HG03571 (cell line): ENCODE data around the gene D2HGDH.
"Not testable (repeated sequence)": the region's sequence is repeated elsewhere in the genome, so short reads cannot be mapped to it uniquely, and the experiment has no call there.

Experiments used
- ATAC-seq: cut with Tn5 transposase; IDR thresholded peaks from one replicate; pipeline ENCODE4 v1.9.1; 2021; ENCODE audit not compliant: unreplicated experiment

Gene D2HGDH

DNA sequence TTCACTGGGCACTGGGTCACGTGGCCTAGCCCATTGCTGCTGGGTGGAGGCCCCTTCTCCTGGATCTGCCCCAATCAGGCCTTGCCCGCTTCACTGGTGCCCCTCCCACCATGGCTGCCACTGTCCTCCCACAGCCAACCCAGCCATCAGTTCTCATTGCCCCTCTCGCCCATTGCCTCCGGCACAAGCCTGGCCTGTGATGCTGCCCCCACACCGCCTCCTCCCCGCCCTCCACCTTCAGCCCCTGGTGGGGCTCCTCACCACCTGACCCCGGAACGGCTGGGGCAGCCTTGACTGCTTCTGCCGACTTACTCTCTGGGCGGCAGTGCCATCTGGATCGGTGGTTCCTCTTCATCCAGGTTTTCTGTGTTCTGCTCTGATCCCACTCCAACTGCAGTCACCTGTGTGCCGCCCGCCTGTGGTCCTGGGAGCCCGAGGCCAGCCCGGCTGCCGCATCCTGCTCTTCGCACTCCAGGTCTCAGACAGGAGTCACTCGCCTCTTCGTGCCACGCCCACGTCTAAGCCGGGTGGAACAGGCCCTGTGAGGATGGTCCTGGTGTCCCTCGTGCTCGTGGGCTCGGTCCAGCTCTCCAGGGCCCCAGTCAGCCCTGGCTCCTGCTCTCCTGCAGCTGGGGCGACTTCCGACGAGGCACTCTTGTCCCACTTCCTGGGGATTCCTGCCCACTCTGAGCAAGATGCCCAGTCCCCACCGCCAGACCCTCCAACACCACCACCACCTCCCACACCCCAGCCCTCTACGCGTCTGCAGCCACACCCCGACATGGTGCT, 14.2 kb downstream of the D2HGDH start:
- no peak for ATAC-seq

DNA sequence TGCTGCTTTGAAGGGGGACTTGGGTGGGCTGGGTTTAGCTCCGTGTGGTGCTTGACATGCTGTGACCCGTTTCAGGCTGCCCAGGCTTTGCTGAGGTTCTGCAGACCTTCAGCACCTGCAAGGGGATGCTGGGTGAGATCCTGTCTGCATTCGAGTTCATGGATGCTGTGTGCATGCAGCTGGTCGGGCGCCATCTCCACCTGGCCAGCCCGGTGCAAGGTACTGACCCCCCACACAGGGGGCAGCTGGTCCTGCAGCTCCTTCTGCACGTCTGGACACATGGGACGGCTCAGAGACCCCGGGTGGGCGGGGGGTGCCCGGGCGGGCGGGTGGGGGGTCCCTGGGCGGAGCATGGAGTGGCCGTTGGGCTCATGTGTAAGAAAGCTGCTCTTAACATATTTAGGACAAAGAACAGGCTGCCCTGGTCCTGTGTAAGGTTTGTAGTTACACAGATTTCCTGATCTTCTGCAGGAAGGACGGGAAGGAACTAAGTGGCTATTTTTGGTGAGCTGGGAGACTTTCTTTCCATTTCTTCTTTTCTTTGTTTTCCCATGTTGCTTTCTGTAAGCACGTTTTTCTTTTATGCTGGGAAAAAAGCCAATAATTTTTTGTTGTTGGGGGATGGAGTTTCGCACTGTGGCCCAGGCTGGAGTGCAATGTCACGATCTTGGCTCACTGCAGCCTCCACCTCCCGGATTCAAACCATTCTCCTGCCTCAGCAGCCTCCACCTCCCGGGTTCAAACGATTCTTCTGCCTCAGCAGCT, 15.8 kb downstream of the D2HGDH start:
- ATAC-seq: no peak

DNA sequence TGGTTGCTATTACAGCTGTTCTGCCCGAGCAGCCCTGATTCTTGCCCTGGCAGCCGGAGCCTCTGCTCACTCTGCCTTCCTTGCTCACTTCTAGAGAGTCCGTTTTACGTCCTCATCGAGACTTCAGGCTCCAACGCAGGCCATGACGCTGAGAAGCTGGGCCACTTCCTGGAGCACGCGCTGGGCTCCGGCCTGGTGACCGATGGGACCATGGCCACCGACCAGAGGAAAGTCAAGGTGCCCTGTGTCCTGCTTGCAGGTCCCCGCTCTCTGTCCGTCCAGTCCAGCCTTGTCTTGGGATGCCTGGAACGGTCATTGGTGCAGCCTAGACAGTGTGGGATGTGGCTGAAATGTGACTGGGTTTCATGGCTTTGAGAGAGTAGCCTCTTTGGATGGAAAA, 16.7 kb downstream of the D2HGDH start:
- ATAC-seq: no peak

DNA sequence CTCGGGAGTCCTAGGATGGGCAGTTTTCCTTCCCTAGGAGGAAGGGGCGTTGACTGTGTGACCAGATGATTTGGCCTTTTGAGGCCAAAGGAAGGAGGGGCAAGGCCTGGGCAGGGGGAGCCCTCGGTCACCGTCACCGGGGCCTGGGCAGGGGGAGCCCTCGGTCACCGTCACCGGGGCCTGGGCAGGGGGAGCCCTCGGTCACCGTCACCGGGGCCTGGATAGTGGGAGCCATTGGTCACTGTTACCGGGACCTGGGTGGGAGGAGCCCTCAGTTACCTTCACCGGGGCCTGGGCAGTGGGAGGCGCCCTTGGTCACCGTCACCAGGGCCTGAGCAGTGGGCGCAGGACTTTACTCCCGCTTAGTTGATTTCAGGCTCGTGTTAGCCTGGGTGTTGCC, 17.3 kb downstream of the D2HGDH start:
- no peak for ATAC-seq

DNA sequence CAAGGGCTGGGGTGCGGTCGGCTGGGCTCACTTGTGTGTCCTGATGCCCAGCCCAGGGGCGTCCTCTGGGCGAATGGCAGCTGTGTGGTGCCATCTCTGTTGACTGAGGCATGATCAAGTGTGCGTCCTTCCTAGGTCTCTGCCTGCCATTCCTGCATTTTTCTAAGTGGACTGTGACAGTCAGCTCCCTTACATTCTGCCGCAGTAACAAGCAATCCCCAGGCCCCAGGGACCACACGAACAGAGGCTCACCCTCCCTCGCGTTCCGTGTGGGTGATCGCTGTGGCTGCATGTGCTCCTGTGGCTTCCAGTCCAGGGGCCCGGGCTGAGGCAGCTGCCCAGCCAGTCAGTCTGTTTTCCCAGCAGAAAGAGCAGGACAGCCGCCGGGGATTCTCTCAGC, 17.8 kb downstream of the D2HGDH start:
- ATAC-seq: no peak

DNA sequence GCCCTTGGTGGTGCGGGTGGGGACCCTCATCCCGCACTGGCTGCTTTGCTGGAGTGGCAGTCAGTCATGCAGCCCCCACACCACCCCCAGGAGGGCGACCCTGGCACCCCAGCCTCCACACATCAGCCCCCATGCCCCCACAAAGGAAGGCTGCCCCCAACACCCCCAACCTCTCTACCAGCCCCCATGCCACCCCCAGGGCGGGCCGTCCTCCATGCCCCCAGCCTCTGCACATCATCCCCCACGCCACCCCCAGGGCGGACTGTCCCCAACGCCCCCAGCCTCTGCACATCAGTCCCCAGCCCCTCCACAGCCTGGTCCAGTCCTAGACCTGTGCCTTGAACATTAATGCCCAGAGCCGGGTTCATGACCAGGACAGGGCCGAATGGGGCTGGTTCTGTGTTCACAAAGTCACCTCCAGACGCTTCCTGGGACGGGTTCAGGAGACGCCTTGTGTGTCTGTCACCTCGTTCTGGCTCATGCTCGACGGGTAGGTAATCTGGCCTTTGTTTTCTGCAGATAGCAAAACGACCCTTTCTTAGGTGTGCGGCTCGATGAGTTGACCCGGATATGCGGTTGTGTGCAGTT, 18.4 kb downstream of the D2HGDH start:
- ATAC-seq: no peak

DNA sequence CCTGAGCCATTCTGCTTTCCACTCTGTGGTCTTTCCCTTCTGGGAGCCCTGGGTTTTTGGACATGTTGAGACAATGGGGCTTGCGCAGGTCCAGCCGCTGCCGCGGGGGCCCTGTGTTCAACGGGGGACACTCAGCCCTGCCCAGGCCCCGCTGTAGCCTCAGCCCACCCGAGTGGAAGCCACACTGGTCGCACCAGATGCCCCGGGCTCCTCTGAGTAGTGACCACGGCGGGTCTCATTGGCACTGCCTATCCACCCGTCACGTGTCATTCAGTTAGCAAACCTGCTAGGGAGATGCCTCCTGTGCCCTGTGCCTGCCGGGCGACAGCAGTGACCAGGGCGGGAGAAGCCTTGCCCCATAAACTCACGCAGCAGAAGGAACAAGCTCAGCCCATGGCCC, 19.1 kb downstream of the D2HGDH start:
- no peak for ATAC-seq

DNA sequence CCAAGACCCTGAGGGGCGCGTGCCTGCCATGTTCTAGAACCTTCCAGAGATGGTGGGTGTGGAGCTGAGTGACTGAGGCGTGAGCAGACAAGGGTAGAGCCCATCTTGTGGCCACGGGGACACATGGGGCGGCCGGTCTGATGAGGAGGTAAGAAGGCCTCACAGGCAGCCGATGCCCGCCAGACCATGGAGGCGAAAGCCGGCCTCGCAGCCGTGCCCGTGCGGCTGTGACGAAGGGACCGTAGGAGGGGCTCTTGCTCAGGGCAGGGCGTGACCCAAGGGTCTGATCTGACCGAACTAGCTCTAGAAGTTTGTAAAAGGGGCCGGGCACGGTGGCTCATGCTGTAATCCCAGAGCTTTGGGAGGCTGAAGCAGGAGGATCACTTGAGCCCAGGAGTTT, 19.6 kb downstream of the D2HGDH start:
- ATAC-seq: no peak

DNA sequence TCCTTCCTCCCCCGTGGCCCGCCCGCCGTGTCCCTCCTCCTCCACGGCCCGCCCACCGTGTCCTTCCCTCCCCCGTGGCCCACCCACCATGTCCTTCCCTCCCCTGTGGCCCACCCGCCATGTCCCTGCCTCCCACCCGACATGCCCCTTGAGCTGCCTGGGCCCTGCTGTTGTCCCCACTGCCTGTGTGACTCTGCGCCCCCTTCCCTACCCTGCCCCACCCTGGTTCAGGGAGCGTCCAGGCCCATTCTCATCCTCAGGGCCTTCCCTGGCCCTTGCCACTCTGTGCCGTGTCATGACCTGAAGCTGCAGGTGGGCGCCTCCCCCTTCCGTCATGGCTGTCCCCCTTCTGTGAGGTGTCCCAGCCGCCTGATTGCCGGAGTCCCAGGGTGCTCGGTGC, 20.7 kb downstream of the D2HGDH start:
- no peak for ATAC-seq

DNA sequence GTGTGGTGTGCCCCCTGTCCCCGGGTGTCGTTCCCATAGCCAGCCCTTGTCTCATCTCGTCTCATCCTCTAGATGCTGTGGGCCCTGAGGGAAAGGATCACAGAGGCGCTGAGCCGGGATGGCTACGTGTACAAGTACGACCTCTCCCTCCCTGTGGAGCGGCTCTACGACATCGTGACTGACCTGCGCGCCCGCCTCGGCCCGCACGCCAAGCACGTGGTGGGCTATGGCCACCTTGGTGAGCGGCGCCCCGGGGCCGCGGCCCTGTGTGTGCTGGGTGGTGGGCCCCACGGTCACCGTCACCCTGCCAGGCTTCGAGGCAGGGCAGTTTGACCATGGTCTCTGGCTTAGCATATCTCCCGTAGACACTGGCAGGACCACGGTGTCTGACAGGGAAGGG, 21.3 kb downstream of the D2HGDH start:
- ATAC-seq: no peak

DNA sequence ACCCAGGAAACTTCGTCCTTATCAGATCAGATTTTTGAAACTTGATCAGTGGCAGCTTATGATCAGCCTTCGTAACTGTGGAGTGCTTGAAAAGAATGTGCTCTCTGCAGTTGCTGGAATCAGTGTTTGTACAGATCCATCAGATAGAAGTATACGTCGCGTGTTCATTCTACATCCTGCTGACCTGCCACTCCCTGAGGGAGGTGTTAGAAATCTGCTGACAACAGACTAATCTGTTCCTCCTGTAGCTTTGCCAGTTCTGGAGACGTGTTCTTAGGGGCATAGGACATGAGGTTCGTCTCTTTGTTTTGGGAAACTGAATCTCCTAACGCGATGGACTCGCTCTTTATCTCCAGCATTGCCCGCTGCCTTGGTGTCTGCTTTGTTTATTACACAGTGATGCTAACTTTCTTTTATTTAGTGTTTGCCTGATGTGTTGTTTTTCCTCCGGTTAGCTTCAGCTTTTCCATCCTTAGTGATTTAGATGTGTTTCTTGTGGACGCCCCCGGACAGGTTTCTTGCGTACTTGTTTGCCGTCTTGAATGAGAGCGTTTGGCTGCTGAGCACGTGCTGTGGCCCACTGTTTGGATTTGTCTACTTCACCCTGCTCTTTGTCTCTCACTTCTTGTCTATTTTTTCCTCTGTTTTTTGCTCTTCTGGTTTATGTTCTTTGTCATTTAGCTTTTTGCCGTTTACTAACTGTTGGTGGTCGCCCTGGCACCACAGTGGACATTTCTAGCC, 24.8 kb downstream of the D2HGDH start:
- no peak for ATAC-seq

DNA sequence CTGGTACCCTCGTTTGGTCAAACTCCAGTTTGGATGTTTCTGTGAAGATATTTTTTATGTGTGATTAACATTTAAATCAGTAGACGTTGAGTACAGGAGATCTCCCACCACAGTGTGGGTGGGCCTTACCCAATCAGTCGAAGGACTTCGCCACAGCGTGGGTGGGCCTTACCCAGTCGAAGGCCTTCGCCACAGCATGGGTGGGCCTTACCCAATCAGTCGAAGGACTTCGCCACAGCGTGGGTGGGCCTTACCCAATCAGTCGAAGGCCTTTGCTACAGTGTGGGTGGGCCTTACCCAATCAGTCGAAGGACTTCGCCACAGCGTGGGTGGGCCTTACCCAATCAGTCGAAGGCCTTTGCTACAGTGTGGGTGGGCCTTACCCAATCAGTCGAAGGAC, 25.5 kb downstream of the D2HGDH start:
- not testable (repeated sequence) for ATAC-seq

DNA sequence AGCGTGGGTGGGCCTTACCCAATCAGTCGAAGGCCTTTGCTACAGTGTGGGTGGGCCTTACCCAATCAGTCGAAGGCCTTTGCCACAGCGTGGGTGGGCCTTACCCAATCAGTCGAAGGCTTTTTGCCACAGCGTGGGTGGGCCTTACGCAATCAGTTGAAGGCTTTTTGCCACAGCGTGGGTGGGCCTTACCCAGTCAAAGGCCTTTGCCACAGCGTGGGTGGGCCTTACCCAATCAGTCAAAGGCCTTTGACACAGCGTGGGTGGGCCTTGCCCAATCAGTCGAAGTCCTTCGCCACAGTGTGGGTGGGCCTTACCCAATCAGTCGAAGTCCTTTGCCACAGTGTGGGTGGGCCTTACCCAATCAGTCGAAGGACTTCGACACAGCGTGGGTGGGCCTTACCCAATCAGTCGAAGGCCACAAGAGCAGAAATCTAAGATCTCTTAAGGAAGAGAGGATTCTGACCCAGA, 25.9 kb downstream of the D2HGDH start:
- ATAC-seq: no peak

DNA sequence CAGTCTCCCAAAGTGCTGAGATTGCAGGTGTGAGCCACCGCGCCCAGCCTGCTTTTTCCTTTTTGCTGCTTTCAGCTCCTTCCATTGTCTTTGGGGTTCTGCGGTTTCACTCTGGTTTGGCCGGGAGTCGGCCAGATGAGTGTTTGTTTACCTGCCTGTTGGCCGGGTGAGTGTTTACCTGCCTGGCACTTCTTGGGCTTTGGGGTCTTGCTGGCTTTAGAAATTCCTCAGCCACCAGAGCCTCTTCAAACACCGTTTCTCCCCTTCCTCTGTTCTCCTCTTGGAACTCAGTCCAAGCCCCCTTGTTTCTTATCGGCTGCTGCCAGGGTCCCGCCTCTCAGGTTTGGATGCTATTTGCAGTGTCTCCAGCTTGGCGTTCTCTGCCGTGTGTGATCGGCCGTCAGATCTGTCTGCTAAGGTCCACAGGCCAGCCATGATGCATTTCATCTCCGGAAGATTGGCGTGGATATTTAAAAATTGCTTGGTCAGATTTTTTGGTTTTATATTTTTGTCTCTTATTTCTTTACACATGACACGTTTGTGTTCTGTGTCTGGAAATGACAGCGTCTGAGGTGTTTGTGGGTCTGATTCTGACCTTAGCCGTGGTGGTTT, 28.0 kb downstream of the D2HGDH start:
- no peak for ATAC-seq

DNA sequence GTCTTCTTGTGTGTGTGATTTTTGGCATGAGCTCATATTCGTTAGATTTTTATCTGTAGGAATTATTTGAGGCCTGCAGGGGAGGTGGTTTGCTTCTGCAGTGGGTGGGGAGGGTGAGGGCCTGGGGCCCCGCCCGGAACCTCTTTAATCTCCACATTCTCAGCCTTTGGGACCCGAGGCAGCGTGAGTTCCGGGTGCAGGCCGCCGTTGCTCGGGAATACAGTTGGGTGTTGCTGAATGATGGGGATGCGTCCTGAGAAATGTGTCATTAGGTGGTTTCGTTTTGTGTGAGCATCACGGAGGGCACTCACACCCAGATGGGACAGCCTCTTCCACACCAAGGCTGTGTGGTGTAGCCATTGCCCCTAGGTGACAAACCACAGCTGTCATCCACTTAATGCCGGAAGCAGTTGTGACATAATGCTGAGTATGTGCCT, 28.5 kb downstream of the D2HGDH start:
- ATAC-seq: no peak

DNA sequence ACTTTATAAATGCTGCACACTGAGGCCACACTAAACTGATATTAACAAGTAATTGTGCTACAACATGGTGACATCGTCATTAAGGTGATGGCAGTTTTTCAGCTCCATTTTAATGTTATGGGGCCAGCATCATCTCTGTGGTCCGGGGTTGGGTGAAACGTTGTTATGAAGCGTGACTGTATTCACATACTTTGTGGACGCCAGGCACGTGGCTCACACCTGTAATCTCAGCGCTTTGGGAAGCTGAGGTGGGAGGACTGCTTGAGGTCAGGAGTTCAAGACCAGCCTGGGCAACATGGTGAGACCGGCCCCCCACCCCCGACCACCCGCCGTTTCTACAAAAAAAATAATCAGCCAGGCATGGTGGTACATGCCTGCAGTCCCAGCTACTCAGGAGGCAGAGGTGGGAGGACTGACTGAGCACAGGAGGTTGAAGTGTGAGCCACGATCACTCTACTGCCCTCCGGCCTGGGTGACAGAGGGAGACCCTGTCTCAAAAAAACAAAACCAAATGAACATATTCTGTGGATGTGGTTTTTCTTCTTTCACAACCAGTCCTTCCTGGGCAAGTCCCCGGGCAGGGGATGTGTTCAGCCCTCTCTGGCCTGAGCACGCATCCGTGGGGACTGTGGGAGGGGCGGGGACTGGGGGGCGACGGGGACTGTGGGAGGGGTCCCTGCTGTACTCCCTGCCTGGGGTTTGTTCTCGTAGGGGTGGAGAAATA, 29.3 kb downstream of the D2HGDH start:
- no peak for ATAC-seq

DNA sequence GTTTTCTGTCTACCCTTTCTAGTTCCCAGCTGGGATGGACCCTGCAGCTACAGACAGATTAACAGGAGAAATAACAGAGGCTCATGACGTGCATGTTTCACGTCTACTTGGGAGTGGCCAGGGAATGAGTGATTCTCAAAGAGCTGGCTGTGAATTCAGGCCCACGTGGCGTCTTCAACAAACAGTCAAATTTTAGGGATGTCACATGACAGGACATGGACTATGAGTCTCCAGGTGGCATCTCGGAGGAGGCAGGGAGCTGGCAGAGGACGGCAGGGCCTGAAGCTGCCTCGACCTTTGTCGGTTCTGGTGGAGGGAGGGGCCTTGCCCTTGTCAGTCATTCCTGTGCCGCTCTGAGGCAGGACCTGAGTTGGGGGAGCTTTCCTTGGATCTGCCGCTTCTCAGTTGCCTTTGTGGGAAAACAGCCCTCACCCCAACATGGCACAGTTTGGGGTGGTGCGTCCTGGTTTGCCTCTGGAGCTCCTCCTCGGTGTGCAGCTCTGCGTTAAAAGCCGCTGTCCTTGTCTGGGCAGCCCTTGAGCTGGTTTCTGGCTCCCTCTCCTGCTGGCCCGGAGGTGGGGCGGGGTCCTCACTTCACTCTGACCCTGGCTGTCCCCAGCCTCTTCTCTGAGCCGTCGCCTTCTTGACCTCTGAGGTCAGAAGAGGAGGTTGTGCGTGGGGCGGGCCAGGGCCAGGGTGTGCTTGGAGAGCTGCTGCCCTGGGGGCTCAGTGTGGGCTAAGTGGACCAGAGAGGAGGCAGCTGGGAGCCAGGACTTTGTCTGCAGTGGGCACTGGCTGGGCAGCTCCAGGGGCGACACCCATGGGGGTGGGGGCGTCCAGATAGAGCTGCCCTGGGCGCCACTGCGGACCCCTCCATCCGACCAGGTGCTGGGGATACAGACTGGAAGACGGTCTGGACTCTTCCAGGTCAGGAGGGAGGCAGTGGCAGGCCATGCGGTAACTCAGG, 30.1 kb downstream of the D2HGDH start:
- no peak for ATAC-seq

DNA sequence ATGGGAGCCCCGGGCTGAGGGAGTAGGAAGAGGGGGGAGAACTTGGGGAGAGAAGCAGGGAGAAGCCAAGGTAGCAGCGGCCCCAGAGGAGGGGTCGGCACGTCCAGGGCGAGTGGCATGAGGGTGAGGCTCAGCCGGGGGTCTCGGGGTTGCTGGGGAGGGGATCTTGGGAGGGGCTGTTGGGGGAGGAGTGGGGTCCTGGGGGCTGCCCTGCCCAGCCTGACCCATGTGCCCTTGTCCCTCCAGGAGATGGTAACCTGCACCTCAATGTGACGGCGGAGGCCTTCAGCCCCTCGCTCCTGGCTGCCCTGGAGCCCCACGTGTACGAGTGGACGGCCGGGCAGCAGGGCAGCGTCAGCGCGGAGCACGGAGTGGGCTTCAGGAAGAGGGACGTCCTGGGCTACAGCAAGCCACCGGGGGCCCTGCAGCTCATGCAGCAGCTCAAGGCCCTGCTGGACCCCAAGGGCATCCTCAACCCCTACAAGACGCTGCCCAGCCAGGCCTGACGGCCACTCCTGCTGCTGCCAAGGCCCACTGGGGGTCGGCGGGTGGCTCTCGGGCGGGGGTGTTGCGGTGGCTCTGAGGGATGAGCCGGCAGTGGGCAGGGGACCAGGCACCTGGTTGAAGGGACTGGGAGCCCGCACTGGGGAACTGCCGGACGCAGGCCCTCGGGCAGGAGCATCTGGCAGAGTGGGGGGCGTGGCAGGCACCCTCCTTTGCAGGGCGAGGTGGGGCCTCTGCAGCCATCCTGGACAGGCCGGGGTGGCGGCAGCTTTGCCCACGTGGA, 33.2 kb downstream of the D2HGDH start:
- no peak for ATAC-seq
